GM18951 (cell line): Measurements from ENCODE around the gene HDAC9.
A peak's percentile ranks its signal among the peaks of the same experiment; 100 is the strongest.

ENCODE experiments used
- POLR2A ChIP-seq: IDR thresholded peaks from 4 replicates; pipeline ENCODE4 v1.6.1; 2011; ENCODE audit warnings: mild to moderate bottlenecking; ENCODE audit not compliant: insufficient read length, insufficient read depth; ENCODE audit errors: extremely low read depth
- in situ Hi-C: fragments of 300-500 bp; cut with MboI; formaldehyde crosslinking; loops from one replicate; pipeline ENCODE4 v1.12.0; 2022; ENCODE audit warnings: low sequenced_read_pairs, mixed read lengths, inconsistent platforms; ENCODE audit not compliant: unreplicated experiment

The HDAC9 gene

DNA sequence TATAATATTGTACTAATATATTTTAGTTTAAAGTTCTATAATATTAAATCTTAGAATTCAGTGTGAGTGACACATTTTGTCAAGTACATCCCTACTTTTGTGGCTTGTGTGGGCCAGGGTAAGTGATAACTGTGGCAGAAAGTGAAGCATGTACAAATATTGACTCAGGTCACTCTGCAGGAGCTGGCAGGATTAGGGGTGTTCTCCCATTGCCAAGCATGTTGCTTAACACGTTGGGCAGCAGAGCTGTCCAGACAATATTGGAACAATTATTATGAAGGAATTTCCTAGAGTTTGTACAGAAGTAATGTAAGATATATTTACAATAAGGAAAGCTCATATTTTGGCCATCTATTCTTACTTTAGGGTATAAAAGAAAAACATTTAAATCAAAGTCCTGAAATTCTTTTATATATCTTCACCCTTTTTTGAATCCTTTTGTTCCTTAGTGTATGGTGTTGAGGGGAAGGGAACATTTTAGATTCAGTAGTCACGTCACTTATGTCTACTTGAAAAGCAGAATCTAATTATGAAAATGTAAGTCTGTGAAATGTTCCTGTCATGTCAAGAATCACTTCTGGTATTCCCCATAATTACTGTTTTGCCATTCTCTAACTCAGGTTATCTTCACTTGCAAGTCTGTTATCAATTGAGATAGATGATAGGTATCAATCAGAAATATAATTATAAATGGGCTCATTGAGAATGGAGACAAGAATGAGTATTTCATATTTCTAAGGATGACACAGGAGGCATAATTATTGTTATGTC lies 4.0 kb downstream of the HDAC9 start:
- no peak for TF ChIP-seq POLR2A
- in situ Hi-C loops = no loop called here

DNA sequence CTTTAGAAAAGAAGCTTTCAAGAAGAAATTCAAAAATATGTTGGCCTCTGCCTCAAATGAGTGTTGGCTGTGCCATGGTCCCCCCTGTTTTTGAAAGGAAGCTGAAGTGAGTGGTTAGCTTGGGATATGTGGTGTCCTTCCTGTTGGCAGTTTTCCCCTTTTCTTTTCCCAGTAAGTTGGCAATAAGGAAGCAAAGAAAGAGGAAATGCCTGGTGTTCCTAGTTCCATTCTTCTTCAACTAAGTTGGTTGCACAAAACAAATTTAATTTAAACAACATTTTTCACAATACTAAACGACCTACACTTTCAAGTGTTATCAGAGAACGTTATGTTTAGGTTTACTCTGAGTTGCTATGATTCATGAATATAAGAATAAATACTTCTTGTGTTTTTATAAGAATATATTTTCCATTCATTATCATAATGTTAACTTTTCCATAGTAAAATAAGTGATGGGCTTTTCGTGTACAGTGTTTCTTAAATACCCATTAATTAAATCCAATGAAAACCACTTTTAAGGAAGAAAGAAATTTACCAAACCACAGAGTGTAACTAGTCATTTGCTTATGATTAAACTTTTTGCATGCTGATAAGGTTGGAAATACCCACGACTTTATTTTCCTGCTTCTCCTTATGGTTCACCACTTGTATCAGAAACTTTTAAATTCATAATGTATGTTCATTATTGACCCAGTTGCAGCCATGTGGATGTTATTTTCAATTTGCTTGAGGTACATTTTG lies 7.7 kb downstream of the HDAC9 start:
- in situ Hi-C loops = no loop called here
- no peak for TF ChIP-seq POLR2A

DNA sequence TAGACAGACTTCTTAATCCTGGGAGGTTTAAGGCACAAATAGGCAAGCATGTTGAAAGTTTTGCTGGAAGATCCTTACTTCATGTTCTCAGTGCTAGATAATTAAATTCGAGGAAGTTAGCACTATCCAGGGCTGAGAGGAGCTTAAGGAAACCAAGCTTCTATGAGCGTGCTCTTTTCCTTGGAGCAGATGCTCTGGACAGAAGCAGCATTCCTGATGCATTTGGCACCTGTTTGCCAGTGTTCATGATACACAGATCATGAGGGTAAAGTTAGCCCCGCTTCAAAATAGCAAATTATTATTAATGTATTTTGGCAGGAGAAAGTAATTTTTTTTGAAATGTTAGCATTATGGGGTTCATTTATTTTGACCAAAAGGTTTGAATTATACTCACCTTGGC lies 9.4 kb downstream of the HDAC9 start:
- in situ Hi-C loops = no loop called here
- no peak for TF ChIP-seq POLR2A

DNA sequence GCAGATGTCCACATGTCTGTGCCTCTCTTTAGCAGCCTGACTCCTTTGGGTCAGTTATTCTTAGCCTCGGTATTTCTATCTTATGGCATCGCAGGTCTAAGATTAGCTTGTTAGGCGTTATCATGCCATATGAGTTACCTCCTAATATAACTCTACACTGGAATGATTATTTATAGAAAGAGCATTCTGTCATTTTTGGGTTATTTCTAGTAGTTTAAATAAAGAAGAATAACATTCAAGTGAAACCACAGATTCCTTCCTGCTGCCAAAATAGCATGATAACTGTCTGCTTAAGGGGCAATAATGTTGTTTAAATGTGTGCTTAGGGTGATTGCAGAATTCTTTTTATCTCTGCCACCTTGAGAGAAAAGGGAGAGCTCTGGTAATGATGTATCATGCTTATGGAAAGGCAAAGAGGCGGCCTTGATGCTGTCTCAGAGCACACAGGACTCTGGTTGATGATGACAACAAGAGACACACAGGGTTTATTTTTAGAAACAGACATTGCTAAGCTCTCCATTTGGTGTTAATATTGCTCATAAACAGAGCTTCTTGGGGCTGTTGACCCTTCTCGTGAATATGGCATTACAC lies 10.4 kb downstream of the HDAC9 start:
- no peak for TF ChIP-seq POLR2A
- in situ Hi-C loops = no loop called here

DNA sequence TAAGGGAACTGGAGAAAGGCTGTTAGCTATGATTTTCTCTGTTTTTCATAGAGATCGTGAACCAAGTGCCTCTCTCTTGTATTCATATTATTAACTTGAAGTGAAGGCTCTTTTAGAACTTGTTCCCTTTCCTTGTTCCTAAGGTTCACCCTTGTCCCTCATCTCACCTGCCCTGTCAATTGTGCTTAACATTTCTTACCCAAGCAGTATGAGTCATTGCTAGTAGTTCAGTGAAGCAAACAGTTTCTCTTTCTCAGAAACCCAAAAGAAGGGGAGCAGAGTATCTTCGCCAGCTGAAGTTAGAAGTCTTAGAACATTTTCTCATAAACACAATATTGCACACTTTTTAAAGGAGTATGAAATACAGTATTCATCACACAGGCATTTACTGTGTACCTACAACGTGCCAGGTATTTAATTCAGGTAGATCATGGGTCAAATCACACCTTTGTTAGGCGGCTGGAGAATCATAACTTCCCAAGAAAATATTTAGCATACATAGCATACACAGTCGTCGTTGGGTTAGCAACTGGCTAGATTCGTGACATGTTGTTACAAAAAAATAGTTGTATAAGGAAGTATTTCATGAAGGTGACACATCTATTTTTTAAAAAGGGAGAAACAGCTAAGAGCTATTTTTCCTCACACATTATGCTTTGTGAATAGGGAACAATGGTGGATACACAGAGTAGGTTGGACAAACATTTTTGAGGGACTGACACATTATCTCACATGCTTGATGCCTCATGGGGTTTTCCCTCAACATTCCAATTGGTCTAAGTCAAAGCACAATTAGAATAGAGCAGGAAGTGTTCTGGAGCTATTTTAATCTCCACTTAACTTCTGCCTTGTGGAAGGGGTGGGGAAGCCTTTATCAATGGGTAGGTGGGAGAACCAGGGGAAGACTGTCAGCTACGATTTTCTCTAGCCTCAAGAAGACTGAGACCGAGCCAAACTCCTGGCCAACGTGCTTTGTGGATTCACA lies 13.2 kb downstream of the HDAC9 start:
- in situ Hi-C loops = no loop called here
- TF ChIP-seq POLR2A = peak; percentile 36

DNA sequence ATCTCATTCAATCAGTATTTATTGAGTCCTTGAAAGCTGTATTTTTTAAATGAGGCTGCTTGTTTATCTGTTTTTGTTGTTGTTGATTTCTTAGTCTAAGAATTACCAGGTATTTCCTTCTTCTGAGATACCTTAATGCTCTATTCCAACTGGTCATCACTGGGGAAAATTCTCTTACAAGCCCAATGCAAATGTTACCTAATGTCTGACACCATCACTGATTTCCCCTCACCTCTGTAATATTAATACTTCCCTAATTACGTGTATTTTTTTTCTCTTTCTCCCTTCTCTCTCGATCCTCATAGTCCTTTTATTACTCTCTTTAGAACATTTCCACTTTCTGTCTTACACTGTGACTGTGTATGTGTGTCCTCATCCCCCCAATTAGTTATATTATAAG lies 13.9 kb downstream of the HDAC9 start:
- no peak for TF ChIP-seq POLR2A
- in situ Hi-C loops = no loop called here

DNA sequence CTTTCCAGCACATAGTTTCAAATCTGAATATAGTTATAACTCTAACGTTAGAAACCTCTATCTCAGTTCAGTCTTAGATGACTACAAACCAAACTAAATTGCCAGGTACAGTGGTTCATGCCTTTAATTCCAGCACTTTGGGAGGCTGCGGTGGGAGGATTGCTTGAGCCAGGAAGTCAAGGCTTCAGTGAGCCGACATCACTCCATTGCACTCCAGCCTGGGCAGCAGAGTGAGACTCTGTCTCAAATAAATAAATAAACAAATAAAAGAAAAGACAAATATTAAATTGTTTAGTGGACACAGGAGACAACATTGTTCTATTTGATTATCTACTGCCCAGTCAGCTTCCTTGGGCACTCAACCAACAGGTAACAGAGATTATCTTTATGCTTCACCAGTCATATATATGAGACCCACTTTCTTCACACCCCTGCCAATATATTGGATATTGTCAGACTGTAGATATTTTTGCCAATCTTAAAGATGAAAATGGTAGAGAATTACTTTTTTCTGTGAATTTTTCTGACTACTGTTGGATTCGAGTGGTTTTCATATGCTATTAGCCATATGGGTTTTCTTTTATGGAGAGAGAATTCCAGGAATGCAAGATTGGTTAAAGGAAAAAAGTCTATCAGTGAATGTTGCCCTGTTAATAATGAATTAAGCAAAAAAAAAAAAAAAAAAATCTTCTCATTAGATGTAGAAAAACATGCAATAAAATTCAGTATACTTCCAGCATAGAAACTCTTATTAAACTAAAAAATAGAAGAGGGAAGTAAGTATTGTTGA lies 16.0 kb downstream of the HDAC9 start:
- TF ChIP-seq POLR2A = no peak
- in situ Hi-C loops = no loop called here

DNA sequence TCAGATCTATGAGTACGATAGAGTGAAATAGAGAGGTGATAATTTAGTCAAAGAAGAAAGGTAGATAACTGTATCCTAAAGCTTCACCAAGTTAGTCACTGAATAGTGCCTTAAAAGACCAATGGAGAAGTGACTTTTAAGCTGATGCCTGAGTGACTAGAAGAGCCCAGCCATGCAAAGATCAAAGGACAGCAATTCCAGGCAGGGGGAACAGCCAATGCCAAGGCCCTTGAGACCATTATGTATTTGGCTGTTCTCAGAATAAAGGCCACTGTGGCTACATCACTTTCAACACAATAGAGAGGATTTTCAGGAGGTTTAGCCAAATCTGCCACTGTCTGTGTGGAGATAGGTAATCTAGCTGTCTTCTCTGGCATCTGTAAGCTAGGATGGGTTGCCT lies 17.8 kb downstream of the HDAC9 start:
- in situ Hi-C loops = no loop called here
- no peak for TF ChIP-seq POLR2A

DNA sequence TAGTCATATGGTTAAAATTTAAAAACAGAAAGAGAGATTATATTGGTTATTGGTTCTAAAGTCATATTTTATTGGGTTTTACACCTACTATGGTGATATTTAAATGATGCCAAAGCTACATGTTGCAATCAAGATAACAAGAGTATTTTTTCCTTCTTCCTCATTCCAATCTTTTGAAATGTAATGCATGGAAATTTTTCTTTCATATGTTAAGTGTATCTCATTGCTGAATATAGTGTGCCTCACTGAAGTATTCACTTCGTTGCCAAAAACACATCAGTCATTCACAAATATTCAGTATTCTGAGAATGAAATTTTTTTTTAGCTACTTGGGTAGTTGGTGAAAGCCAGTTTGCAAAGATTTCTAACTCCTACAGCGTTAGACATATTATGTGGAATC lies 19.5 kb downstream of the HDAC9 start:
- in situ Hi-C loops = no loop called here
- no peak for TF ChIP-seq POLR2A

DNA sequence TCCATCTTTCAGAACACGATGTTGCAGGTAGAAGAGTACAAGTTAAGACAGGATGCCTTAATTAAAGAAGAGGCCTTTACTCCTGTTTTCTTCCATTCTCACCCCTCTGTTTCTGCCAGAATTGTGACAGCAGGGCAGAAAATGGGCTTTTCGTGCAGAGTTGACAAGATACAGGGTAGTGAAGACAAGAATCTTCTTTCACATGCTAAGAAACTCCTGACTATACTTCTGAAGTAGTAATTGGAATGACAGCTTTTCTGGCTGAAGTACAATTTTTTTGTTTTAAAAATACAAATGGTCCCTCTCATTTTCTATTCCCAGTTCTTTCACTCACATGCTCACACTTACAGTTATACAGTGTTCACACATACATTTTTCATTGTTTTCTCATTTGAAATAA lies 22.1 kb downstream of the HDAC9 start:
- TF ChIP-seq POLR2A = no peak
- in situ Hi-C loops = no loop called here

DNA sequence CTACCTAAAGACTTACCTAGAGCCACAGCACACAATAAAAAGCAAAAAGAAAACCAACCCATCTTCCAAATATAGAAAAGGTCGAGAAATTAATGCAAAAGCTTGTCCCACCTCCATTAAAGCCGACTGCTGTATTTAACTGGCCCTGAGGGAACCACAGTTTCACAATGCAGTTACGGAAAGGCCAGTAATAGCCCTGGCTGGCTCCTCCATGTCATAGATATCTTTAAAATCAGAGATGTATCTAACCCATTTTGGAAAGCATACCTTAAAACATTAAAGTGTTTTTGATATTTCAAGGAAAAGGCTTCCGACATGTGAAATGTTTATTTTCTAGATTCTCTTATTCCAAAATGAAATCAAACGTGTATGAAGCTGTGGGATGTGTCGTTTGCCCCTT lies 23.0 kb downstream of the HDAC9 start:
- in situ Hi-C loops = no loop called here
- no peak for TF ChIP-seq POLR2A
